Activated CD8-positive, alpha-beta memory T cell treated with anti-CD3 and anti-CD28 coated beads for 1 hour (primary cell): ENCODE results near the gene FAM216B.

Source experiments
- DNase-seq, 2 donors: peaks; one replicate each; pipeline ENCODE4 v3.0.0-alpha.2; 2020; ENCODE audit warnings: low read depth in 1 of 2; ENCODE audit errors: extremely low read depth in 1 of 2

FAM216B gene

GRCh38 chr13:42832341-42833096 lies 51.1 kb downstream of the FAM216B start:
- DNase-seq, result no peak

- no peak for DNase-seq
Measured at GRCh38 chr13:42834946-42835345, 53.6 kb downstream of the FAM216B start.

GRCh38 chr13:42836930-42837690 lies 55.7 kb downstream of the FAM216B start:
- no peak for DNase-seq
